Heart left ventricle (tissue), 13 donors: ENCODE results near the gene PTPRN2.

Experiments
- CTCF ChIP-seq, 12 donors: fragments of 200-600 bp; sonication (generic) in 4 of 12; IDR thresholded peaks; one replicate each; pipeline versions ENCODE4 v1.5.0 to v1.8.0; 2018 to 2022; ENCODE audit warnings: antibody characterized with exemption in 12 of 12, mild to moderate bottlenecking in 5 of 12
- POLR2A ChIP-seq, 2 donors: fragments of 450-650 bp; IDR thresholded peaks; one replicate each; pipeline ENCODE4 v1.6.1; 2017; ENCODE audit warnings: antibody characterized with exemption in 2 of 2, mild to moderate bottlenecking in 2 of 2, moderate library complexity in 2 of 2
- donor health status: ischemic (EF 13 %, LVEDD 7.1; RV severe dilation, severe dysfunction).
- donor health status: DM: no; HTN: yes; CAD: no.
- donor health status: DM: no; HTN: no; CAD: no.
- donor health status: ischemic (EF 25% LVEDD 6.9; RV normal size, moderate dysfunction).
- donor health status: ischemic (EF 25% LVEDD 5.7; RV mildly dilated, moderate dysfunction).
- donor health status: ischemic (EF 35%, LVEDD 5.7; RV mildly dilated, moderate dysfunction).
- donor health status: nonischemic (EF 11% LVEDD 7.7; RV severe dilation, severe dysfunction).
- donor health status: DM: yes; HTN: yes; CAD: no.
- donor health status: PGD.
- donor health status: ischemic (EF 29% LVEDD 5.4; RV normal size, mild dysfunction).
- donor health status: nonischemic (EF 23%, LVEDD 6.1; RV moderate dilation, normal function).

DNA sequence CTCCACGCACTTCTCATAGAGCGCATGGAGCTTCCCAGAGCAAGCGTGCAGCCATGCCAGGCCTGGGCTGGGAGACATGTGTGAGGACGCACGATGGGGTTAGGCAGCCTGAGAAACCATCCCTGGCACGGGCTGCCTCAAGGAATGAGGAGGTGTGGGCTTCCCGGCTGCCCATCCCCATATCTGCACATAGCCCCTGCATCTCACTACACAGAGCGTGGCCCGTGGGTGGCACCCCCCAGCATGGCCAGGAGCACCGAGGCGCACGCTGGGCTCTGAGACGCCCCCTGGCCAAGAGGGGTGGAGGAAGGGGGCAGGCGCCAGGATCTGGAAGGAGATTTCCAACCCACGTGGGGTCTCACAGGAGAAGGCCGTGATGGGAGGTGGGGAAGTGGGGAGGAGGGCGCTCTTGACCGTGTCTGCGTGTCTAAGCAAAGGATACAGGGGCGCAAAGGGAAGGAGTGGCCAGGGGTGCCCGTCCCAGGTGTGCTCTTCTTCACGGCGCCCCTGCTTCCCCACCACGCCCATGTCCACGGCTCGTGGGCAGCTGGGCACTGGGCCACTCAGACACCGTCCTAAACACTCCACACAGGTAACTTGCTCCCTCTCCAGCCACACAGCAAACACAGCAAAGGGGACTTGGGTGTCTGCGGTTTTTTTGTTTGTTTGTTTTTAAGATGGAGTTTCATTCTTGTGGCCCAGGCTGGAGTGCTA is 340.5 kb downstream of the PTPRN2 start:
- TF ChIP-seq CTCF (IDR thresholded peaks at IDR 0.05): no peak
- no peak for TF ChIP-seq POLR2A (IDR thresholded peaks at IDR 0.05)
